ENCODE results near the gene NADK.
"Not testable (repeated sequence)": the region's sequence is repeated elsewhere in the genome, so short reads cannot be mapped to it uniquely, and the experiment has no call there.

Gene NADK

GRCh38 chr1:1763657-1764621 is 14.3 kb downstream of the NADK start:
- DNase-seq (ENCODE audit: low read depth), result no peak

DNA sequence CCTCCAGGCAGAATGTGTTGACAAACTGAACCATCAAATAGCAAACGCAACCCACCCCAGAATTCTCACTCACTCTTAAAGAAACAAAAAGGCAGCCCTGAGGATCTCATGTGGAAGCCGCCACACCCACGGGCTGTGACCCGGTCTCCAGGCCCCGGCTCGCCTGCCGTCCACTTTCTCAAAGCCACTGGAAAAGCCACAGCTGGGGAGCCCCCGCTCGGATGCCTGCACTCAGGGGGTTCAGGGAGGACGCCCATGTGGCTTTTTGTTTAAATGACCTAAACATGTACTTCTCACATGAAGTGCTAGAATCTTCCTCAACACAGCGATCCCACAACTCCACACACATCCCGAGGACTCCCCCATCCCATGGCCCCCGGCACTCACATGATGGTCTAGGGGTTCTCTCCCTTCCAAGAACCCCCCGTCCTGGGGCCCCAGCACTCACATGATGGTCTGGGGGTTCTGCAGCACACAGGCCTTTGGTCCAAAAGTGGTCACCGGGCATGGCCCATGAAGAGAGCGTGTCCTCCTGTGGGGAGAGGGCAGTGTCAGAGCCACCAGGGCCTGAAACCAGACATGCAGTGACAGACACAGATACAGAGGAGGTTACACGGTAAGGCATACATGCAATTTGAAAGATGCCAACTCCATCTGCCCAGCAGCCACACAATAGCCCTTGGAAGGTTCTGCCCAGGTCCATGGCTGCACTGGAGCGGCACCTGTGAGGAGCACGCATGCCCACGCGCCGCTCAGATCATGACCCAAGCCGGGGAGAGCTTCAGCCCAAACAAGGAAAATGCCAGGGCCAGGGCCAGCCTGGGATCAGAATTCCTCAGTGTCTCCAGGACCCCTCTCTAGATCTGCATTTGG is 16.5 kb downstream of the NADK start:
- no peak for DNase-seq (ENCODE audit: low read depth)

DNA sequence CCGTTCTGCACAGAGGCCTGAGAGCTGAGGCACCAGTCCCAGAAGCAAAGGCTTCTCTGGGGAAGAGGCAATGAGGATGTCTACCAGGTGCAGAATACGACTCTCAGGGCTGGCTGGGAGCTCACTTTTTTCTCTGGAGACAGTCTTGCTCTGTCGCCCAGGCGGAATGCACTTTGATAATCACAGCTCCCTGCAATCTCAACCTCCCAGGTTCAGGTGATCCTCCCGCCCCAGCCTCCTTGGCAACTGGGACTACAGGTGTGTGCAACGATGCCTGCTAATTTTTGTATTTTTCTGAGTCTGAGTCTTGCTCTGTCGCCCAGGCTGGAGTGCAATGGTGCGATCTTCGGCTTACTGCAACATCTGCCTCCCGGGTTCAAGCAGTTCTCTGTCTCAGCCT is 17.6 kb downstream of the NADK start:
- no peak for DNase-seq (ENCODE audit: low read depth)

- no peak for DNase-seq (ENCODE audit: low read depth)
These were observed 18.0 kb downstream of the NADK start for GRCh38 chr1:1760345-1760650.

DNA sequence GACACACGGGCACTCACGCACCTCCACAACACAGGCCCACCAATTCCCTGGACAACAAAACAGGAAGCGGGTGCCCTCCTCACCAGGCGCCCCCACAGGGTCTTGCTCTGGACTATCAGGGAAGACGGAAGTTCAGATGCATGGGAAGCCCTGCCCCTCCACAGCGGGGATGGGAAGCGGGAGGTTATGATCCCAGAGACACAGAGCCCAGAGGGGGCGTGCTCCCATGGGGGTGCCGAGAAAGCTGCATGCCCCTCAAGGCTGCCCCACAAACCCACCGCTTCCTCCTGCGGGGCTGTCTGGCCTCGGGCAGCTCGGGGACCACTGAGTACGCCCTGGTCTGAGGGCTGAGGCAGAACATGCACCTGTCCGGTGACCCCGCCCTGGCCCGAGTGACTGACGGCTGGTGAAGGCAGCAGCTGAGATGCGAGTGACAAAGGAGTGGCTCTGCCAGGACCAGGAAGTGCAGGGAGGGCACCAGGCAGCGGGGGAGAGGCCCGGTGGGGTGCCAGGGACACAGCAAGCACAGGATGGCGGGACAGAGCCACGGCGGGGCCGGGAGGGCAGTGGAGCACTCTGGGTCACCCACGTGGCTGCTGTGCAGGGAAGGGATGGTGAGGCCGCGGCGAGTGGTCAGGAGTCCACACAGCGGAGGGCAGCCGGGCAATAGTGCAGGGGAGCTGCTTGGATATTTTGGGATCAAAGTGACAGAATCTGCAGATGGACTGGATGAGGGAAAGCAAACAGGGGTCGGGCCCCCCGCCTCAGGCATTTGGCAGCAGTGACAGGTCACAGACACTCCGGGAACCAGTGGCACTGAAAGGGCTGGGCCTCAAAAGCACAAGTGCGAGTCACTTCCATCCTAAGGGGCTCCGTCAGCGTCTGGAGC is 18.6 kb downstream of the NADK start:
- DNase-seq (ENCODE audit: low read depth), result no peak

DNA sequence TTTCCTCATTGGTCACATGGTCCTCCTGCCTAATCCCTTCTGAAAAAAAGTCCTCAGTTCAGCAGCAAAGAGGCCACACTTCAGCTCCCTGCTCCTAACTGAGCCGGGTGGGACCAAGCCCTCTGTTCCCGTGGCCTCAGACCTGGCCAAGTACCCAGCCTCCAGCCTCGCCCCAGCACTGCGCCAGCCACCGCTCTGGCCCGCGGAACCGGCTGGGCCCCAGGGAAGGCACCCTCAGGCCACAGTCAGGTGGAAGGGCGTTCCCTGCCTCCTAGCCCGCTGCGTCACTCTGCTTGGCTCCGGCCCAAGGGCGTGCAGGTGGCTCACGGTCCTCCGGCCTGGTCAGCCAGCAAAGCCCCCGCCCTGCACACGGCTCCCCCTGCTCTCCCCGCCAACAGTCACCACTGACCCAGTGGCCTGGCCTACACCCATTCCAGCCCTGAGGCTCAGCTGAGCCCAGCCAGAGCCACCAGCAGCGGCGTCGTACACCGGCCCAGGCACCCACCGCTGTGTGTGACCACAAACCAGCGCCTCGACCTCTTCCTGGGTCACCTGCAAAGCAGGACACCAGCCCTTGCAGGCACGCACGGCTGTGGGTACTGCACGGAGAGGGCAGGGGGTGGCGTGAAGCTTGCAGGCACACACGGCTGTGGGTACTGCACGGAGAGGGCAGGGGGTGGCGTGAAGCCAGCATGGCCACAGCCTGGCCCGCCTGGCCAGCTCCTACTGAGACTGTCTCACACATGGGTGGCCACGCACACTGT is 19.4 kb downstream of the NADK start:
- DNase-seq (ENCODE audit: low read depth), result no peak

DNA sequence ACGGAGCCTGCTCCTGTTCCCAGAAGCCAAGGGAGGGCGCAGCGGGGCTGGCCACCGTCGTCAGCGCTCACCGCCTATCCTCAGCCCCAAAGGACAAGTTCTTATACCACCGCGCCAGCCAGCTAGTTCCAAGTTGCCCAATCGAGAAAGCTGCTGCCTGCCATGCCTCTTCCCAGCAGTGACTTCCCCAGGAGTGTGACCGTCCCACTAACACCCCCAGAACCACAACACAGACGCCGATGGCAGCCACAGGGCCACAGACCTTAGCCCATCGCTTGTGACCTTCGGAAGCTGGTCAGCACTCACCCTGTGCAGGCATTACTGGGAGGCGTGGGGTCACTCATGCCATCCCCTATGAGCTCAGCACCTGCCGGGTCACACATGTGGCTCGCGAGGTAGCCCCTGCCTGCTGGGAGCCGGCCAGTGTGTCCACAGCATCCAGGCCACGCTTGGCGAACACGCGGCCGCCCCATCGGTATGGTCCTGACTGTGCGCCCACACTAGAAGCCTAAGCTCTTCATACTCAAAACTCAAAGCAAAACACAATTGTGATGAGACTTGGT is 20.1 kb downstream of the NADK start:
- no peak for DNase-seq (ENCODE audit: low read depth)

GRCh38 chr1:1757422-1758058 is 20.7 kb downstream of the NADK start:
- no peak for DNase-seq (ENCODE audit: low read depth)

DNA sequence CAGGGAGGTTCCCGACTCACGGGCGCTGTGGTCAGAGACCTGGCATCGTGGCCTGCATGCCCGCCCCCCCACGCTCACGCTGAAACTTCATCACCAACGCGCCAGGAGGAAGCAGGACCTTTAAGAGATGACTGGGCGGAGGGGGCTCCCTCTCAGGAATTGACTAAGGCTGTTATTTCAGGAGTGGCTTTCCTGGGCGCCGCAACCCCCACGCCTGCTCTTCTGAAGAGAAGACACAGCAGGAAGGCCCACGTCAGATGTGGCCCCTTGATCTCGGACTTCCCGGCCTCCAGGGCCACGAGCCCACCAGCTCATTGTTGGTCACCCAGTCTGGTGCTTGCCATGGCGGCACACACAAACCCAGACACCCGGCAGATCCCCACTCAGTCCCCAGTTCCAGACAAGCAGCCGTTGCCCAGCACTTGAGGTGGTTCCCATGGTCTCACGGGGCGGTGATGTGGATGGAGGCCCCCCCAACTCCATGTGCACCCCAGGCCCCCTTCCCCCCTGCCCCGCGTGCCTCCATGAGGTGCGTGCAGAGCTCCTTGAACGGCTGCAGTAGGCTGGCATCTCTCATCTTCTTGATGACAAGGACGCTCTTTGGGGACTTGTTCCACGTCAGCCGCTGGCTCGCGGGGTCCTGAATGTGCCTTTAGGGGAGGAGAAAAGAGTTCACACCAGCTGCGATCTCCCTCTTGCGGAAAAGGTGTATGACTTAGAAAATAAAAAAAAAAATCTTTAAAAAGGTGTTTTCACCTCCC is 21.4 kb downstream of the NADK start:
- DNase-seq (ENCODE audit: low read depth), result no peak

GRCh38 chr1:1755852-1756251 is 22.4 kb downstream of the NADK start:
- no peak for DNase-seq (ENCODE audit: low read depth)

GRCh38 chr1:1755426-1755825 is 22.8 kb downstream of the NADK start:
- no peak for DNase-seq (ENCODE audit: low read depth)

GRCh38 chr1:1754051-1754815 is 24.0 kb downstream of the NADK start:
- no peak for DNase-seq (ENCODE audit: low read depth)

GRCh38 chr1:1753607-1754005 is 24.7 kb downstream of the NADK start:
- DNase-seq (ENCODE audit: low read depth), result no peak

GRCh38 chr1:1752636-1753606 is 25.3 kb downstream of the NADK start:
- DNase-seq (ENCODE audit: low read depth), result no peak

DNA sequence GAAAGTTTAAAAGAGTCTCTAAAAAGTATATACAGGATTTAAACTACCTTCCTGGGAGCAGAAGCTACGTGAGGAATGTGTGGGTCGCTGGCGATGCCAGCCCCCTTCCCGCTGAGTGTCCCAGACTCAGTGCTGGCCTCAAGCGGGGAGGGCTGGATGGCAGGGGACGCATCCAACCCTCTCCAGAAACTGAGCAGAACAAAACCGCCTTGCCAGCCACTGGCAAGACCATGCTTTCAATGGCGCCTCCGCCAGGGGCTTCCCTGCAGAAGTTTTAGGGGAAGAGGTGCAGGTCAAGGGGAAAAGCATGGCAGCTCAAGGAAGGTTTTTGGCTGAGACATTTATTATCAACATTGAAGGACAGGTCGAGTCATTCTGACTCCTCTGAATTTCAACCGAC is 26.1 kb downstream of the NADK start:
- DNase-seq (ENCODE audit: low read depth), result no peak

DNA sequence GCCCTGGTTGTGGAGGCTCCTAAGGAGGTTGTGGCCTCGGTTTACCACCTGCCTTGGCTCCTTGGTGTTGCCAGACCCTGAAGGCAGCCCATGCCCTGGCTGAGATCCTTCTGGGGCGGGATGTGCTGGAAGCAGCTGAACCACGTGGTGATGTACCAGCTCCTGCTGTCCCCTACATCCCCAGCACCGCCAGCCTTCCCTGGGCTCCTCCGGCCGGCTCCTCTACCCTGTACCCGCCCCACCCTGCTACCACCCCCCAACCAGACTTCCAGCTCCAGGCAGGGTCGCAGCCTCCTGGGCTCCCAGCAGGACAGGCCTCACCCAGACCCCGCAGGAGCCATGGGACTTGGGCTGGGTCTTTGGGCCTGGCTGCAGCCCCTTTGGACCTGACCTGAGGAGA is 28.3 kb downstream of the NADK start:
- not testable (repeated sequence) for DNase-seq (ENCODE audit: low read depth)

- DNase-seq (ENCODE audit: low read depth), result no peak
These were observed 29.5 kb downstream of the NADK start for GRCh38 chr1:1748686-1749321.
